Vagina (tissue), 2 donors: ENCODE measurements around the gene F2RL3. TPM values are rescaled to one million over a fixed set of nuclear protein-coding genes. Genes with fewer than 3 reads are reported as not detected.

Experiments used
- DNase-seq, 2 donors: peaks; one replicate each; pipeline ENCODE4 v3.0.0-alpha.2; 2017; ENCODE audit errors: extremely low spot score in 2 of 2
- H3K27ac ChIP-seq: fragments of 200-600 bp; sonication (generic); one replicate; pipeline ENCODE4 v1.5.1; 2019
- H3K27me3 ChIP-seq: fragments of 200-600 bp; sonication (generic); one replicate; pipeline ENCODE4 v1.5.1; 2019
- H3K36me3 ChIP-seq, 2 donors: fragments of 200-600 bp; sonication (generic); one replicate each; pipeline ENCODE4 v1.5.1; 2017 to 2019
- H3K4me1 ChIP-seq: fragments of 200-600 bp; sonication (generic); one replicate; pipeline ENCODE4 v1.5.1; 2019
- H3K4me3 ChIP-seq, 2 donors: fragments of 200-600 bp; sonication (generic); 1 replicate in 1 of 2; 2 replicates in 1 of 2; pipeline ENCODE4 v1.5.1; 2016 to 2019
- H3K9me3 ChIP-seq: fragments of 200-600 bp; sonication (generic); one replicate; pipeline ENCODE4 v1.5.1; 2019
- CTCF ChIP-seq, 3 experiments: fragments of 450-650 bp in 2 of 3; fragments of 200-600 bp in 1 of 3; sonication (generic) in 1 of 3; IDR thresholded peaks; one replicate each; pipeline ENCODE4 v1.5.1; 2017 to 2019; ENCODE audit warnings: antibody characterized with exemption in 3 of 3, mild to moderate bottlenecking in 2 of 3, moderate library complexity in 2 of 3
- POLR2A ChIP-seq, 2 donors: fragments of 450-650 bp; IDR thresholded peaks; one replicate each; pipeline ENCODE4 v1.6.1; 2017; ENCODE audit warnings: antibody characterized with exemption in 2 of 2, mild to moderate bottlenecking in 2 of 2, moderate library complexity in 2 of 2
- POLR2AphosphoS5 ChIP-seq, 2 donors: sonication (generic); formaldehyde crosslinking; IDR thresholded peaks; one replicate each; pipeline ENCODE4 v1.9.0; 2017; ENCODE audit warnings: antibody characterized with exemption in 2 of 2, mild to moderate bottlenecking in 2 of 2, low read depth in 1 of 2; ENCODE audit not compliant: insufficient read depth in 1 of 2
- intact Hi-C: fragments of 100-400 bp; cut with DNase I; formaldehyde crosslinking; loops from one replicate; pipeline ENCODE4 v1.15.1; 2023
- total RNA-seq: library from RNA; depleted of rRNA; stranded (reverse); fragments of >200 nt; gene quantifications from one replicate; pipeline ENCODE4 v1.2.3, GENCODE V29; 2016

The F2RL3 gene
- total RNA-seq, 1 donor from 2014 or later, result 8.3 TPM

- no peaks in the 10 kb centered on the region for H3K9me3 ChIP-seq
- H3K4me1 ChIP-seq, result no peaks in the 10 kb centered on the region
- H3K4me3 ChIP-seq, result no peak overlapping the region
- H3K27me3 ChIP-seq, result no peaks in the 10 kb centered on the region
- TF ChIP-seq CTCF (IDR thresholded peaks at IDR 0.05) (no peak), POLR2A (IDR thresholded peaks at IDR 0.05) (no peak), POLR2AphosphoS5 (IDR thresholded peaks at IDR 0.05; ENCODE audit: insufficient read depth in 1 of 2, low read depth in 1 of 2) (no peak)
- no peak overlapping the region for H3K27ac ChIP-seq
- peaks cover 0 to 93% of the 10 kb centered on the region in 2 donors for H3K36me3 ChIP-seq
- intact Hi-C loops, result no loop called here
- DNase-seq, result no peak
Observed at GRCh38 chr19:16850133-16850532, 38.7 kb upstream of the F2RL3 start.

GRCh38 chr19:16851031-16851712 is 37.6 kb upstream of the F2RL3 start:
- Histone ChIP-seq H3K27me3 (no peaks in the 10 kb centered on the region), H3K36me3 (peaks cover 0 to 96% of the 10 kb centered on the region in 2 donors), H3K27ac (no peak overlapping the region), H3K4me3 (no peak overlapping the region), H3K4me1 (no peaks in the 10 kb centered on the region), H3K9me3 (no peaks in the 10 kb centered on the region)
- TF ChIP-seq POLR2A (IDR thresholded peaks at IDR 0.05) (no peak), POLR2AphosphoS5 (IDR thresholded peaks at IDR 0.05; ENCODE audit: insufficient read depth in 1 of 2, low read depth in 1 of 2) (no peak), CTCF (IDR thresholded peaks at IDR 0.05) (no peak)
- intact Hi-C loops, result no loop called here
- DNase-seq, result no peak

GRCh38 chr19:16853066-16853465 is 35.7 kb upstream of the F2RL3 start:
- no peaks in the 10 kb centered on the region for H3K9me3 ChIP-seq
- no peaks in the 10 kb centered on the region for H3K27me3 ChIP-seq
- no peak for DNase-seq
- H3K4me1 ChIP-seq, result no peaks in the 10 kb centered on the region
- no peak overlapping the region for H3K4me3 ChIP-seq
- no peak overlapping the region for H3K27ac ChIP-seq
- peaks cover 0 to 89% of the 10 kb centered on the region in 2 donors for H3K36me3 ChIP-seq
- intact Hi-C loops, result no loop called here
- no peak for TF ChIP-seq POLR2AphosphoS5 (IDR thresholded peaks at IDR 0.05; ENCODE audit: insufficient read depth in 1 of 2, low read depth in 1 of 2)

DNA sequence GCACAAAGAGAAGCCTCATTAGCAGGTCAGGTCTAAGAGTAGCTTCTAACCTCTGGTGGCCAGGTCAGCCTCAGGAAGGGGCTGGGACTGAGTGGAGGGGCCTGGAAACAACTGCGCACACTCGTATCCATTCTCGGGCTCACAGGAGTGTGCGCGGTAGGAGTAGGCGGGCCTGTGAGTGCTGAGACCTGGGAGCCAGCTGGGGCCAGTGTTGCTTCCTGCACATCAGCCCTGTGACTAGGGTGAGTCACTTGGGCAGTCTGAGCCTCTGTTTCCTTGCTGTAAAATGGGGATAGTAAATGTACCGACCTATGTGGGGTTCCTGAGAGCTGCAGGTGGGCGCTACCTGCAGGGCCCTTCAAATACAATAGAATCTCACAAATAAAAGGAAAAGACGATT is 32.7 kb upstream of the F2RL3 start:
- Histone ChIP-seq H3K4me3 (no peak overlapping the region), H3K27me3 (no peaks in the 10 kb centered on the region), H3K27ac (no peak overlapping the region), H3K36me3 (peaks cover 0 to 61% of the 10 kb centered on the region in 2 donors), H3K4me1 (no peaks in the 10 kb centered on the region), H3K9me3 (no peaks in the 10 kb centered on the region)
- intact Hi-C loops, result no loop called here
- DNase-seq, result no peak
- TF ChIP-seq CTCF (IDR thresholded peaks at IDR 0.05) (no peak), POLR2AphosphoS5 (IDR thresholded peaks at IDR 0.05; ENCODE audit: insufficient read depth in 1 of 2, low read depth in 1 of 2) (no peak), POLR2A (IDR thresholded peaks at IDR 0.05) (no peak)

- peaks cover 0 to 50% of the 10 kb centered on the region in 2 donors for H3K36me3 ChIP-seq
- H3K27ac ChIP-seq, result no peak overlapping the region
- no peak for DNase-seq
- no peaks in the 10 kb centered on the region for H3K9me3 ChIP-seq
- H3K27me3 ChIP-seq, result no peaks in the 10 kb centered on the region
- intact Hi-C loops, result no loop called here
- no peak for TF ChIP-seq POLR2A (IDR thresholded peaks at IDR 0.05)
- H3K4me1 ChIP-seq, result no peaks in the 10 kb centered on the region
- H3K4me3 ChIP-seq, result no peak overlapping the region
Observed at GRCh38 chr19:16859626-16860025, 29.2 kb upstream of the F2RL3 start.

DNA sequence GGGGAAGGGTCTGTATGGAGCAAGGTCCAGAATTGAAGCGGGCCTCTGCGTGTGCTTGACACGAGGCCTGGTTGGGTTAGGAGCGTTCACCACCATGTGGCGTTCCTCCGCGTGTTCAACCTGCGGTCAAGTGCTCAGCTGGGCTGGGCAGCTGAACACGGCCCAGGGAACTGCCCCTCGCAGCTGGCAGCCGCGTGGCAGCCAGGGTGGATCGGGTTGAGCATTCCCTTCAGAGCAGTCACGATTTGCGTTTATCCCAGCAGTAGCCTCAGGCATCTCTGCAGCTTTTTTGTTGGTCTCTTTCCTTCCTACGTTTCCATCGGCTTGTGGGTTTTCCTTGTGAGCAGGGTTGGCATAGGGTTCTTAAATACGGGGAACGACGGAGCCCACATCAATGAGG is 28.7 kb upstream of the F2RL3 start:
- H3K27me3 ChIP-seq, result no peaks in the 10 kb centered on the region
- intact Hi-C loops, result no loop called here
- H3K9me3 ChIP-seq, result no peaks in the 10 kb centered on the region
- H3K36me3 ChIP-seq, result peaks cover 0 to 50% of the 10 kb centered on the region in 2 donors
- no peak for TF ChIP-seq CTCF (IDR thresholded peaks at IDR 0.05)
- TF ChIP-seq POLR2A (IDR thresholded peaks at IDR 0.05), result no peak
- TF ChIP-seq POLR2AphosphoS5 (IDR thresholded peaks at IDR 0.05; ENCODE audit: insufficient read depth in 1 of 2, low read depth in 1 of 2), result no peak
- H3K4me3 ChIP-seq, result no peak overlapping the region
- no peak for DNase-seq
- H3K4me1 ChIP-seq, result no peaks in the 10 kb centered on the region
- H3K27ac ChIP-seq, result no peak overlapping the region
